Loucy (cell line): ENCODE data around the gene PADI3.

Source experiments
- H2AFZ ChIP-seq: fragments of 200-600 bp; sonication (generic); 2 replicates; pipeline ENCODE4 v1.6.0; 2016; ENCODE audit warnings: antibody characterized with exemption, mild to moderate bottlenecking, low read length, moderate library complexity
- H3F3A ChIP-seq: fragments of 200-600 bp; 2 replicates; pipeline ENCODE4 v1.6.0; 2016; ENCODE audit warnings: antibody characterized with exemption, low read depth, mild to moderate bottlenecking
- H3K27me3 ChIP-seq: fragments of 200-600 bp; sonication (generic); 2 replicates; pipeline ENCODE4 v1.6.1; 2014; ENCODE audit warnings: low read length, mild to moderate bottlenecking; ENCODE audit not compliant: insufficient read depth, poor library complexity, severe bottlenecking
- H3K36me3 ChIP-seq: fragments of 200-600 bp; sonication (generic); 2 replicates; pipeline ENCODE4 v1.6.1; 2016; ENCODE audit warnings: low read length; ENCODE audit not compliant: insufficient read depth
- H3K4me1 ChIP-seq: fragments of 200-600 bp; sonication (generic); 2 replicates; pipeline ENCODE4 v1.5.1; 2014; ENCODE audit warnings: low read length, mild to moderate bottlenecking; ENCODE audit not compliant: insufficient read depth, poor library complexity, severe bottlenecking
- H3K4me2 ChIP-seq: fragments of 200-600 bp; sonication (generic); 2 replicates; pipeline ENCODE4 v1.6.0; 2014; ENCODE audit warnings: antibody characterized with exemption, low read length, low read depth, mild to moderate bottlenecking; ENCODE audit not compliant: poor library complexity, severe bottlenecking
- H3K4me3 ChIP-seq: fragments of 200-600 bp; sonication (generic); 2 replicates; pipeline ENCODE4 v1.5.1; 2014; ENCODE audit warnings: low read length, mild to moderate bottlenecking, mixed read lengths; ENCODE audit not compliant: poor library complexity, severe bottlenecking
- H3K79me2 ChIP-seq: fragments of 200-600 bp; sonication (generic); 2 replicates; pipeline ENCODE4 v1.6.1; 2014; ENCODE audit warnings: low read length; ENCODE audit not compliant: insufficient read depth
- H3K9ac ChIP-seq: fragments of 200-600 bp; sonication (generic); 2 replicates; pipeline ENCODE4 v1.6.0; 2014; ENCODE audit warnings: mild to moderate bottlenecking, low read depth, low read length, moderate library complexity; ENCODE audit not compliant: poor library complexity, severe bottlenecking
- H3K9me2 ChIP-seq: fragments of 200-600 bp; sonication (generic); replicated peaks from 2 replicates; pipeline ENCODE4 v1.6.1; 2016; ENCODE audit warnings: low read depth, low read length, mixed read lengths
- H3K9me3 ChIP-seq: fragments of 200-600 bp; sonication (generic); 2 replicates; pipeline ENCODE4 v1.6.1; 2014; ENCODE audit warnings: mild to moderate bottlenecking, antibody characterized with exemption, low read length, low read depth; ENCODE audit not compliant: insufficient read depth
- H4K20me1 ChIP-seq: fragments of 200-600 bp; sonication (generic); 2 replicates; pipeline ENCODE4 v1.6.0; 2014; ENCODE audit warnings: antibody characterized with exemption, low read length, mild to moderate bottlenecking; ENCODE audit not compliant: insufficient read depth, poor library complexity, severe bottlenecking
- EZH2phosphoT487 ChIP-seq: fragments of 200-600 bp; IDR thresholded peaks from 2 replicates; pipeline ENCODE4 v1.6.1; 2018; ENCODE audit warnings: antibody characterized with exemption, mild to moderate bottlenecking, moderate library complexity, borderline replicate concordance
- TF ChIP-seq, protein P1 (sequence below): fragments of 200-600 bp; sonication (generic); conservative IDR thresholded peaks from 2 replicates; pipeline ENCODE4 v1.5.1; 2014; ENCODE audit warnings: mild to moderate bottlenecking, antibody characterized with exemption, low read length

Gene PADI3

GRCh38 chr1:17207540-17207939 is 41.4 kb upstream of the PADI3 start:
- Histone ChIP-seq H3K4me2 (peak overlapping the region; percentile 64), H3F3A (no peaks in the 10 kb centered on the region), H2AFZ (no peak overlapping the region), H3K4me3 (peak overlapping the region; percentile 18), H3K79me2 (no peaks in the 10 kb centered on the region), H3K9ac (peak overlapping the region; percentile 40), H3K9me3 (no peaks in the 10 kb centered on the region), H3K9me2 (no peaks in the 10 kb centered on the region), H3K4me1 (peaks cover 84% of the 10 kb centered on the region), H3K27me3 (no peaks in the 10 kb centered on the region), H3K36me3 (no peaks in the 10 kb centered on the region), H4K20me1 (no peaks in the 10 kb centered on the region)
- TF ChIP-seq, protein P1, sequence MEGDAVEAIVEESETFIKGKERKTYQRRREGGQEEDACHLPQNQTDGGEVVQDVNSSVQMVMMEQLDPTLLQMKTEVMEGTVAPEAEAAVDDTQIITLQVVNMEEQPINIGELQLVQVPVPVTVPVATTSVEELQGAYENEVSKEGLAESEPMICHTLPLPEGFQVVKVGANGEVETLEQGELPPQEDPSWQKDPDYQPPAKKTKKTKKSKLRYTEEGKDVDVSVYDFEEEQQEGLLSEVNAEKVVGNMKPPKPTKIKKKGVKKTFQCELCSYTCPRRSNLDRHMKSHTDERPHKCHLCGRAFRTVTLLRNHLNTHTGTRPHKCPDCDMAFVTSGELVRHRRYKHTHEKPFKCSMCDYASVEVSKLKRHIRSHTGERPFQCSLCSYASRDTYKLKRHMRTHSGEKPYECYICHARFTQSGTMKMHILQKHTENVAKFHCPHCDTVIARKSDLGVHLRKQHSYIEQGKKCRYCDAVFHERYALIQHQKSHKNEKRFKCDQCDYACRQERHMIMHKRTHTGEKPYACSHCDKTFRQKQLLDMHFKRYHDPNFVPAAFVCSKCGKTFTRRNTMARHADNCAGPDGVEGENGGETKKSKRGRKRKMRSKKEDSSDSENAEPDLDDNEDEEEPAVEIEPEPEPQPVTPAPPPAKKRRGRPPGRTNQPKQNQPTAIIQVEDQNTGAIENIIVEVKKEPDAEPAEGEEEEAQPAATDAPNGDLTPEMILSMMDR, result no peak
- no peak for TF ChIP-seq EZH2phosphoT487

- Histone ChIP-seq H3K4me2 (peak overlapping the region; percentile 64), H2AFZ (no peak overlapping the region), H3K9me3 (no peaks in the 10 kb centered on the region), H3K4me3 (peak overlapping the region; percentile 18), H3K27me3 (no peaks in the 10 kb centered on the region), H3K9me2 (no peaks in the 10 kb centered on the region), H3K4me1 (peaks cover 82% of the 10 kb centered on the region), H3K79me2 (no peaks in the 10 kb centered on the region), H4K20me1 (no peaks in the 10 kb centered on the region), H3F3A (no peaks in the 10 kb centered on the region), H3K9ac (peak overlapping the region; percentile 40), H3K36me3 (no peaks in the 10 kb centered on the region)
- TF ChIP-seq EZH2phosphoT487, result no peak
- TF ChIP-seq, protein P1, result no peak
These were observed 40.9 kb upstream of the PADI3 start for GRCh38 chr1:17207966-17208418.

GRCh38 chr1:17208546-17208945 is 40.4 kb upstream of the PADI3 start:
- no peaks in the 10 kb centered on the region for H3K27me3 ChIP-seq
- no peak overlapping the region for H2AFZ ChIP-seq
- H3K4me1 ChIP-seq, result peaks cover 82% of the 10 kb centered on the region
- no peaks in the 10 kb centered on the region for H3K36me3 ChIP-seq
- no peak overlapping the region for H3K4me3 ChIP-seq
- H3K9me2 ChIP-seq, result no peaks in the 10 kb centered on the region
- no peaks in the 10 kb centered on the region for H3K9me3 ChIP-seq
- no peaks in the 10 kb centered on the region for H4K20me1 ChIP-seq
- TF ChIP-seq EZH2phosphoT487, result no peak
- TF ChIP-seq, protein P1, result no peak
- H3K9ac ChIP-seq, result peak overlapping the region; percentile 4
- no peaks in the 10 kb centered on the region for H3F3A ChIP-seq
- no peaks in the 10 kb centered on the region for H3K79me2 ChIP-seq
- peak overlapping the region; percentile 64 for H3K4me2 ChIP-seq
